Measurements from ENCODE around the gene MAGIX.

Gene MAGIX

DNA sequence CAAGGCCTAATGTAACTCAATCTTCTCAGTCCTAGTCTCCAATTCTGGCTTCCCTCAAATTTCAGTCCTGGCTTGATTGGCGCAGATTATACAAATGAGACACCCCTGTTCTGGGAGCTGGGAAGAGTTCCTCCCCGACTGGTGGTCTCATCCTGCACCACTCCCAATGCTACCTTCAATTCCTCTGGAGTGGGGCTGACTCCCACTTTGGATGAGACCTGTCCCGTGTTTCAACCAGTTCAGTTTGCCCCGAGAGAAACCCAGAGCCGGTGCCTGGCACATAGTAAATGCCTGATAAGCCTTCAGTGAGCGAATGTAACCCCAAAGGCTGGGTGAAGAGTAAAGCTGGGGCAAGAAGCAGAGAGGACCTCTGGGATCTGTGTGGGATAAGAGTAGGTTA, 41.5 kb downstream of the MAGIX start:
- in situ Hi-C loops (cut with MboI; ENCODE audit: low sequenced_read_pairs, unreplicated experiment): no loop called here
- TF ChIP-seq, protein P1, sequence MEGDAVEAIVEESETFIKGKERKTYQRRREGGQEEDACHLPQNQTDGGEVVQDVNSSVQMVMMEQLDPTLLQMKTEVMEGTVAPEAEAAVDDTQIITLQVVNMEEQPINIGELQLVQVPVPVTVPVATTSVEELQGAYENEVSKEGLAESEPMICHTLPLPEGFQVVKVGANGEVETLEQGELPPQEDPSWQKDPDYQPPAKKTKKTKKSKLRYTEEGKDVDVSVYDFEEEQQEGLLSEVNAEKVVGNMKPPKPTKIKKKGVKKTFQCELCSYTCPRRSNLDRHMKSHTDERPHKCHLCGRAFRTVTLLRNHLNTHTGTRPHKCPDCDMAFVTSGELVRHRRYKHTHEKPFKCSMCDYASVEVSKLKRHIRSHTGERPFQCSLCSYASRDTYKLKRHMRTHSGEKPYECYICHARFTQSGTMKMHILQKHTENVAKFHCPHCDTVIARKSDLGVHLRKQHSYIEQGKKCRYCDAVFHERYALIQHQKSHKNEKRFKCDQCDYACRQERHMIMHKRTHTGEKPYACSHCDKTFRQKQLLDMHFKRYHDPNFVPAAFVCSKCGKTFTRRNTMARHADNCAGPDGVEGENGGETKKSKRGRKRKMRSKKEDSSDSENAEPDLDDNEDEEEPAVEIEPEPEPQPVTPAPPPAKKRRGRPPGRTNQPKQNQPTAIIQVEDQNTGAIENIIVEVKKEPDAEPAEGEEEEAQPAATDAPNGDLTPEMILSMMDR (IDR thresholded peaks at IDR 0.05; ENCODE audit: borderline replicate concordance, control extremely low read depth, extremely low read depth, insufficient read depth, missing control alignments): no peak
- no peak for DNase-seq (ENCODE audit: low spot score)

DNA sequence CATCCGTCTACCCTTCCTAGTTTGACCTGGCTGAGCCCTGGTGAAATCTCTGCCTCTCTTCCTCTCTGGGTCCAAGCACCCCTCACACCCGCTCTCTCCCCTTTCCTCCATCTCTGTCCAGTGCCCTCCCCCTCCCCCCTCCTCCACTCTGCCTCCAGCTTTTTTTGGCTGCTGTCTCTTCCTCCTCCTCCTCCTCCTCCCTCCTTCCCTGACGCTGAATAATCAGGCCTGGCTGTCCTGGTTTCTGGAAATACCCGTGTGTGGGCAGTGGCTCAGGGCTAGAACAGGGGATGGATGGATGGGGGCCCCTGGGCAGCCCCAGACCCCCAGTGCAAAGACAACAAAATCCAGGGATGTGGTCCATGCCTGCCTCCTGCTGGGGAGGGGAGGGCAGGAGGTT, 42.2 kb downstream of the MAGIX start:
- TF ChIP-seq, protein P1 (IDR thresholded peaks at IDR 0.05; ENCODE audit: borderline replicate concordance, control extremely low read depth, extremely low read depth, insufficient read depth, missing control alignments): no peak
- DNase-seq (ENCODE audit: low spot score): no peak
- in situ Hi-C loops (cut with MboI; ENCODE audit: low sequenced_read_pairs, unreplicated experiment): no loop called here

DNA sequence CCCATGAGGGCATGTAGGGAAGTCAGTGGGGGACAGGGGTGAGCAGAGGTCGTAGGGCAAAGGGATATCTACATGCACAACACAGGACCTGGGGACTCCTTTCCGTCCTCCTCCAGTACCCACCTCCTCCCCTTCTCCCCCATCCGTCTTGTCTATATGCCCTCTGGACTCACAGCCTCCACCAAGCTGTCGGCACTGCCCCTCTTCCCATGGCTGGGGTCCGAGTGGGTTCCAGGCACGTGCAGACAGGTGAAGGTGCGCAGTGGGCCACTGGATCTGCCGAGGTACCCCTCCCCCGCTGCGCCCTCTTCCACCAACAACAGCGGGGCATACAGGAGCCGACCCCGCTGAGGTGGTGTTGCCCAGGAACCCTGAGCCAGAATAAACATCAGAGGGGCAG, 42.9 kb downstream of the MAGIX start:
- TF ChIP-seq, protein P1 (IDR thresholded peaks at IDR 0.05; ENCODE audit: borderline replicate concordance, control extremely low read depth, extremely low read depth, insufficient read depth, missing control alignments): no peak
- in situ Hi-C loops (cut with MboI; ENCODE audit: low sequenced_read_pairs, unreplicated experiment): no loop called here
- no peak for DNase-seq (ENCODE audit: low spot score)

DNA sequence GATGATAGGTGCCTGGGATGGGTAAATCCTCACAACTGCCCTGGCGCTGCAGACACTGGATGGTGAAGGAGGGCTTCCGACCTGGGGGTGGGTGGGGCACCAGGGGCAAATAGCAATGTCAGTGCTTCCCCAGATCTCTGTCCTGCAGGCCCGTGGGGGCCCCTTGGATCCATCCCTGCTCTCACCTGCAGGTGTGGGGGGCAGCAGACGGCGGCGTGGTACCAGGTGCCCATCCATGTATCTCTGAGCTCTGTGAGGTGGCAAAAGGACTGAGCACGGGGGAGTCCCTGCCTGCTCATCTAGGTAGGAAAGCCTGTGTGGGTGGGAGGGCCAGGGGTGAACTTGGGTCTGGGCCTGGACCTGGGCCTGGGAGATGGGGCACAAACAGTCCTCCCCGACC, 44.0 kb downstream of the MAGIX start:
- TF ChIP-seq, protein P1 (IDR thresholded peaks at IDR 0.05; ENCODE audit: borderline replicate concordance, control extremely low read depth, extremely low read depth, insufficient read depth, missing control alignments): no peak
- in situ Hi-C loops (cut with MboI; ENCODE audit: low sequenced_read_pairs, unreplicated experiment): no loop called here
- no peak for DNase-seq (ENCODE audit: low spot score)

DNA sequence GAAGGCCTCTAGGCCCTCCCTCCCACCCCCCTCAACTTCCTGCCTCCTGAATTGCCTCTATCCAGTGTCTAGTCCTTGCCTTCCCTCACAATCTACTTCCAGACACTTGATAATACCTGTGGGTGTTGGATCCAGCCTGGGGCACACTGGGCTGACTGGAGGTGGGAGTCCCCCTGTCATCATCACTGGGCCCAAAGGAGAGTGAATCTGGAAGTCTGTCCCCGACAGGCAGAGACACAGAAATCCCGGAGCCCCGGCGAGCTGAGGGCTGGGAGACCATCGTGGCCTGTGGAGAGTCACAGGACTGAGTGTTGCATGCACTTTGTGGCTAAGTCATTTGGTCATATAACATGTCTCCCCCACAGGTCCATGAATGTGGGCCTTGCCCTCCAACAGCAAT, 45.8 kb downstream of the MAGIX start:
- in situ Hi-C loops (cut with MboI; ENCODE audit: low sequenced_read_pairs, unreplicated experiment): no loop called here
- TF ChIP-seq, protein P1 (IDR thresholded peaks at IDR 0.05; ENCODE audit: borderline replicate concordance, control extremely low read depth, extremely low read depth, insufficient read depth, missing control alignments): no peak
- DNase-seq (ENCODE audit: low spot score): no peak

DNA sequence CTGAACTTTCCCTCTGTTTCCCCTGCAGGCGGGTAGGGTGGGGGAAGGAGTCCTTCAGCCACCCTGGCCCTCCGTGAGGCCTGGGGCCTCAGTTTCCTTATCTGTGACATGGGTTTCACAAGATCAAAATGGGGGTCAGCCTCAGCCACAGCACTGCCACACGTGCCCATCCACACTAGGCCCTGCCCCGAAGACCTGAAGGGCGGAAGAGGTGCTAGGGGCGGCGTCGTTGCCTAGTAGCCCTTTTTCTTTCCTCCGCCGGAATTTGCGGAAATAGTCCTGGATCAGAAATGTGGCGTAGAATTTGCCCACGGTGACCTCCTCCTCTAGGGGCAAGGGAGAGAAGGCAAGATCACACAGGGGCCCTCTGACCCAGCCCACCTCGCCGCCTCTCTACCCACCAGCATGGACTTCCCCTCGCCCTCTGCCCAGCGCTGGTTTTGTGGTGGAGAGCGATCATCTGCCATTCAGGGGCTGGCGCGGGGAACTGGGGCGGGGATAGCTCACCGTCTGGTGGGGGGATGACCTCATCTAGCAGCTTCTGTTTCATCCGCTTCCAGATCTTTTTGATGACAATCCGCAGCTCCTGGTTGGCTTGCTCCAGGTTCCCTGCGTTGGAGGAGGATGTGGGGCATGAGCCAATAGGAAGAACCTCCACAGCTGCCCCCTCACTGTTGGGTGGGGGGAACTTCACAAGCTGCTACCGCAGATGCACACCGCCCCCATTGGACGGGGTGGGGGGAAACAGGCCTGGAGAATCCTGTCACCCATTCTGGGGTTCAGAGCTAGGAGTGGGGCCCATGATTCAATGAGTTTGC, 47.1 kb downstream of the MAGIX start:
- DNase-seq (ENCODE audit: low spot score): no peak
- in situ Hi-C loops (cut with MboI; ENCODE audit: low sequenced_read_pairs, unreplicated experiment): no loop called here
- TF ChIP-seq, protein P1 (IDR thresholded peaks at IDR 0.05; ENCODE audit: borderline replicate concordance, control extremely low read depth, extremely low read depth, insufficient read depth, missing control alignments): no peak
